Activated T-helper 2 cell treated with anti-CD3 and anti-CD28 coated beads, Interferon-gamma antibody, Interleukin-2, Interleukin-4, amounts not matched to agents 10 μg/mL and 5 μg/mL and 100 μg/mL, durations not matched to agents 14 hours and 24 hours and 36 hours (primary cell): Measurements from ENCODE around the gene AKAP1. TPM values are rescaled to one million over a fixed set of nuclear protein-coding genes. Genes with fewer than 3 reads are reported as not detected.

Experiments
- DNase-seq: peaks from one replicate; pipeline ENCODE4 v3.0.0; 2021; ENCODE audit warnings: low spot score
- H3K27ac Mint-ChIP-seq: one replicate; pipeline ENCODE4 v1.8.0; 2021; ENCODE audit warnings: mixed read lengths
- H3K27me3 Mint-ChIP-seq: one replicate; pipeline ENCODE4 v1.8.0; 2021; ENCODE audit warnings: low read depth, mixed read lengths
- H3K36me3 Mint-ChIP-seq: one replicate; pipeline ENCODE4 v1.8.0; 2021; ENCODE audit warnings: low read depth, mixed read lengths
- H3K4me1 Mint-ChIP-seq: one replicate; pipeline ENCODE4 v1.8.0; 2021; ENCODE audit warnings: low read depth, mixed read lengths
- H3K4me3 Mint-ChIP-seq: one replicate; pipeline ENCODE4 v1.8.0; 2021; ENCODE audit warnings: low read depth, mild to moderate bottlenecking, moderate library complexity, mixed read lengths
- H3K9me3 Mint-ChIP-seq: one replicate; pipeline ENCODE4 v1.8.0; 2021; ENCODE audit warnings: mixed read lengths
- intact Hi-C: fragments of 100-400 bp; cut with micrococcal nuclease; formaldehyde crosslinking; loops from one replicate; pipeline ENCODE4 v1.15.1; 2023
- total RNA-seq: library from RNA; stranded (reverse); gene quantifications from 2 replicates; pipeline ENCODE4 v1.2.3, GENCODE V29; 2022

AKAP1 gene
- total RNA-seq, 1 donor from 2014 or later, result 38.7 TPM

DNA sequence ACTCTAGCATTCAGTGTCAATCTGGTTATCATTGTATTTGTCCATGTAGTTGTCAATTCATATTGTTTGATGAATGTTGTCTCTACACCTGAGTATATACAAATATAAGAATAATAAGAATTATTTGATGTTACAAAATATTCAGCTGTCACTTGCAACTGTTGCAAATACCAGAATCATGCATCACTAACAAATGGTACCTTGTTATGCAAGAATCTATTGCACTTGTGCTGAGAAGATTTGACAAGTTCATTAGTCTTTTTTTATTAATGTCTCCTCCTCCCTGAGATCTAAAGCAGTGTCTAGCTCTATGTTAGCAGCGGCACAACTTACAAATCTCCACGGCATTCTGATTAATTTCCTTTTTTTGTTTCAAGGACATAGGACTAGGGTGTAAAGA lies 22.2 kb upstream of the AKAP1 start:
- intact Hi-C loops, result no loop called here
- H3K4me1 Mint-ChIP-seq, result no peaks in the 10 kb centered on the region
- no peak for DNase-seq
- H3K27ac Mint-ChIP-seq, result no peak overlapping the region
- peaks cover 10% of the 10 kb centered on the region for H3K27me3 Mint-ChIP-seq
- no peaks in the 10 kb centered on the region for H3K36me3 Mint-ChIP-seq
- H3K9me3 Mint-ChIP-seq, result no peaks in the 10 kb centered on the region
- no peak overlapping the region for H3K4me3 Mint-ChIP-seq

DNA sequence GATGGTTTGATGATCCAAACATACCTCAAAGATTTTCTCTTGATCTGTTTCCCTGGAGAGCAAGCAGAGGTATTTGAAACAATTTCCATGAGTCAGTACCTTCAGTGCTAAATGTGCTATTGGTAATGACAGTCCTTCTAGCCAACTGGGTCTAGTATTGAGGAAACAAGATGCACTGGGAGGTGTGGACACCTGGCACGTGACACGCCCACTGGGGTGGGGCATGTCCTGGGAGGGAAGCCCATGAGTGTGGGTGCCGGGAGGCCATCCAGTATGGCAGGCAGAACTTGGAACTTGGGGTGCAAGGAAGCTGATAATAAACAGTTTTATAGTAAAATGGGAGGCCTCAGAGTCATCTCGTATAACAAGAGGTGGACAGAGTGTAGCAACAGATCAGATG lies 17.9 kb upstream of the AKAP1 start:
- H3K4me3 Mint-ChIP-seq, result no peak overlapping the region

DNA sequence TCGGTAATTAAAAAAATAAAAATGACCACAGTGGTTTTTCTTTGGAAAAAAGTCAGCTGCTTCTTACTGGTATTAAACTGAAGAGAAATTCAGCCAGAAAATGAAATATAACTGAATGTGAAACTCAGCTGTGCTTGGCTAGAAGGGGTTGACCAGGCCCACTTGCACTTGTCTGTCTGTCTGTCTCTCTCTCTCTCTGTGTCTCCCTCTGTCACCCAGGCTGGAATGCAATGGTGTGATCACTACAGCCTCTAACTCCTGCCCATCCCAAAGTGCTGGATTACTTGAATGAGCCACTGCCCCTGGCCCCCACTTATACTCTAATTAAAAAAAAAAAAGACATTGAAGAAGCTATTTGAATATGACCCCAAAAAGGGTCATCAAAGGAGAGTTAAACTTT lies 17.3 kb upstream of the AKAP1 start:
- H3K27me3 Mint-ChIP-seq, result peaks cover 8% of the 10 kb centered on the region
- H3K36me3 Mint-ChIP-seq, result no peaks in the 10 kb centered on the region
- H3K4me1 Mint-ChIP-seq, result no peaks in the 10 kb centered on the region
- no peaks in the 10 kb centered on the region for H3K9me3 Mint-ChIP-seq
- intact Hi-C loops, result no loop called here
- H3K27ac Mint-ChIP-seq, result no peak overlapping the region
- no peak overlapping the region for H3K4me3 Mint-ChIP-seq
- DNase-seq, result no peak

More for the DNA sequence above, 17.9 kb upstream of the AKAP1 start:
- DNase-seq, result no peak
- H3K27me3 Mint-ChIP-seq, result peaks cover 9% of the 10 kb centered on the region
- H3K27ac Mint-ChIP-seq, result no peak overlapping the region
- H3K9me3 Mint-ChIP-seq, result no peaks in the 10 kb centered on the region
- no peaks in the 10 kb centered on the region for H3K4me1 Mint-ChIP-seq
- no peaks in the 10 kb centered on the region for H3K36me3 Mint-ChIP-seq
- intact Hi-C loops, result no loop called here

DNA sequence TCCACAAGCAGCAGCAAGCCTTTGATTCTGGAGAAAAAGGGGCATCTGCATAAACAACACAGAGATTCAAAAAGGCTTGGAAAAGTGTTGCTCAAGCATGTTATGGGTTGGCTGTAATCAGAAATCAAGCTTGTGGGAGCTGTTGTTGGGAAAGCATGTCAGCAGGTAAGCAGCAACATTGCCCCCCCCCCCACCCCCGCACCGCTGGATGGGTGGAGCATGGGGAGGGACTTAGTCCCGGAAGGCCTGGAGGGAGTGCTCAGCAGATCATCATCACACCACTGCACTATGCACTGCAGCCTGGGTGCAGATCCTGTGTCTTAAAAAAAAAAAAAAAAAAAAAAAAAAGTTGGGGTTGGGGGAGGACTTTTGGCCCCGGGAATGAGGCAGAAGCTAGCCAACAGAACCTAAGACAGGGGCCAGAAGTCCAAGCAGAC lies 16.8 kb upstream of the AKAP1 start:
- no peak overlapping the region for H3K4me3 Mint-ChIP-seq
- no peaks in the 10 kb centered on the region for H3K4me1 Mint-ChIP-seq
- H3K9me3 Mint-ChIP-seq, result no peaks in the 10 kb centered on the region
- H3K36me3 Mint-ChIP-seq, result no peaks in the 10 kb centered on the region
- intact Hi-C loops, result no loop called here
- peaks cover 4% of the 10 kb centered on the region for H3K27me3 Mint-ChIP-seq
- H3K27ac Mint-ChIP-seq, result no peak overlapping the region
- no peak for DNase-seq

DNA sequence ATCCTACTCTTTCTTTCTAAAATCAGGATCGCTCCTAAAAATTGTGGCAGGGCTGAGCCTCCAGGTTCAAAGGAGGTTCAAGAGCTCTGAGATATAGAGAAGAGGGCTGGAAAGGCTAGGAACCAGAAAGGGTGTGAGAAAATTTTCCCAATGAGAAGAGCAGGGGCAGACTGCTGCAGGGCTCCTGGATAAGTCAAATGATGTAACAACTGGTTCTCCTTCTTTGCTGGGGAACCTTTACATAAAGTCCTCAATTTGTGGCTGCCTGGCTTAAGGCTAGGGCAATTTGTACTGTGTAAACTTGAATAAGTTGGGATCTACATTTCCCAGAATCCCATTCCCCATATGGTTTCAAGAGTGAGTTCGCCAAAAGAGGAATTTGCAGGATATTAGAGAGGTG lies 16.3 kb upstream of the AKAP1 start:
- no peak for DNase-seq
- intact Hi-C loops, result no loop called here
- H3K4me3 Mint-ChIP-seq, result no peak overlapping the region
- H3K9me3 Mint-ChIP-seq, result no peaks in the 10 kb centered on the region
- H3K4me1 Mint-ChIP-seq, result no peaks in the 10 kb centered on the region
- peaks cover 2% of the 10 kb centered on the region for H3K27me3 Mint-ChIP-seq
- no peaks in the 10 kb centered on the region for H3K36me3 Mint-ChIP-seq
- H3K27ac Mint-ChIP-seq, result no peak overlapping the region

DNA sequence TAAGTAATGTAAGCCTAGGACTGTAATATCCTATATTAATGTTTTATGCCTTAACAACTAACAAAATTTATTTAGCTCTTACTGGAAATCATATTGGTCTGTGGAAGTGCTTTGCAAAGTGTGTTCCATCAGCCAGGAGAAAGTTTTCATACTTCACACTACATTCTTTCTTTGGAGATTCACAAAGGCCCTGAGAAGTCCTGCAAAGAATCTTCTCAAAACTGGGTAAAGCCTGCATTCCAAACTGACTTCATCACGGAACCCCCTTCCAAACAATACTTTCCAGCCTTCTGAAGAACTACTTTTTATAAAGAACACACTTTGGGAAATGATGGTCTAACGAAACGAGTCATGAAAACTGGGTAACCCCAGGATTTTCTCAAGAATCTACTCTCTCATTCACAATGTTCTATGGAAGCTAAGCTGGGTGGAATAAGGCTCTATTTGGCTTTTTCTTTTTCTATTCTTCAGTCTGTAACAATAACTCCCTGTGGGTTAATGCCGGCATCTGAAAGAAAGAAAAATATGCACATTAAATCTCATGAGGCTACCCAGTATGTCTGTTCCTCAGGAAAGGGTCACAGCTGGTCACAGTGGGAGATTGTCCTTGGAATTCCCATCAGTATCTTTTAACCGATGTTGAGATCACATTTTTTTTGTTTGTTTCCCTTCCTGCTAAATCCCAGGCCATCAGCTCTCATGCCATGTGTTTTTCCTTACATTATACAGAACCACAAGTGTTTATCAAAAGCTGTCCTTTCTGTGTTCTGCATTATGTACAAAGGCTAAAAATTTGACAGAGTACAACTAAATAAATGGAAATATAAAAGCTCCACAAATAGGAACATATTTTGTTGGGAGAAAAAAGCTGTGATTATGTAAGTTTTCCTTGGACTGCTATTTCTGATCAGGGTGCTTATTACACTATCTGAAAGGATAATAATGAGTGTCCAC lies 12.8 kb upstream of the AKAP1 start:
- no peak for DNase-seq
- H3K27me3 Mint-ChIP-seq, result peaks cover 17% of the 10 kb centered on the region
- H3K4me3 Mint-ChIP-seq, result no peak overlapping the region
- intact Hi-C loops, result no loop called here
- H3K27ac Mint-ChIP-seq, result no peak overlapping the region
- H3K4me1 Mint-ChIP-seq, result no peaks in the 10 kb centered on the region
- no peaks in the 10 kb centered on the region for H3K36me3 Mint-ChIP-seq
- H3K9me3 Mint-ChIP-seq, result no peaks in the 10 kb centered on the region

DNA sequence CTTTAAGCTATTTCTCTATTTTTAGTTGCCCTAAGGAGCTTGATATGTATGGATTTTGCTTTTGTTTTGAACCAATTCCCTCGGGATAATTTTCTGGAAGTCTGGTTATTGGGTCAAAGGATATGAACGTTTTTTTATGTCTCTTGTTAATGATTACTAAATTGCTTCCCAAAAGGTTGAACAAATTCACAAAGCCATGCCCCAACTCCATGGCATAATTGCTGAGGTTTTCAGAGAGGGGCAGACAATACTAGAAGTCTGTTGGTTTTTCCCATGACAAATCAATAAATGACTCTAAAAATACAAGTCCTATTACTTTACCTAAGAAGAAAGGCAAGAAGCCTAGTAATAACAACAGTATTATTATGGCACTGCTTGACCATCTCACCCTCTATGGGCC lies 11.4 kb upstream of the AKAP1 start:
- Mint-ChIP-seq H3K27me3 (peaks cover 19% of the 10 kb centered on the region), H3K4me1 (no peaks in the 10 kb centered on the region), H3K27ac (no peak overlapping the region), H3K9me3 (no peaks in the 10 kb centered on the region), H3K36me3 (no peaks in the 10 kb centered on the region), H3K4me3 (no peak overlapping the region)
- DNase-seq, result no peak
- intact Hi-C loops, result no loop called here

DNA sequence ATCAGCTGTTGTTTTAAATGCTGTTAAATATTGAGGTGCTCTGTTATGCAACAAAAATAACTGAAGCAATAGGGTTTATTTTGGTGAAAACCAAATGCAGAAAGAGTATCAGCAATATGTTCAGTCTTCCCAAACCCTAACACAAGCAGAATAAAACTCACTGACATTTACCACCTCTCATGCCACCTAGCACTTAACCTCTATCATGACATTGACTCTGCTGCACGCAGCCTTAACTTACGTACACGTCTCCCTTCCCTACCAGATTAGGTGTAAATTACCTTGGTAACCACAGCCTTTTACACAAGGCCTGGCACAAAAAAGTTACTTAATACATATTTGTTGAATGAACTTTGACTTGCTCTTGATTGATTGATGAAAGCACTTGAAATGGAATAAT lies 9.9 kb upstream of the AKAP1 start:
- Mint-ChIP-seq H3K27ac (no peak overlapping the region), H3K27me3 (peaks cover 22% of the 10 kb centered on the region), H3K9me3 (no peaks in the 10 kb centered on the region), H3K4me3 (no peak overlapping the region), H3K4me1 (no peaks in the 10 kb centered on the region), H3K36me3 (no peaks in the 10 kb centered on the region)
- intact Hi-C loops, result no loop called here
- DNase-seq, result no peak

DNA sequence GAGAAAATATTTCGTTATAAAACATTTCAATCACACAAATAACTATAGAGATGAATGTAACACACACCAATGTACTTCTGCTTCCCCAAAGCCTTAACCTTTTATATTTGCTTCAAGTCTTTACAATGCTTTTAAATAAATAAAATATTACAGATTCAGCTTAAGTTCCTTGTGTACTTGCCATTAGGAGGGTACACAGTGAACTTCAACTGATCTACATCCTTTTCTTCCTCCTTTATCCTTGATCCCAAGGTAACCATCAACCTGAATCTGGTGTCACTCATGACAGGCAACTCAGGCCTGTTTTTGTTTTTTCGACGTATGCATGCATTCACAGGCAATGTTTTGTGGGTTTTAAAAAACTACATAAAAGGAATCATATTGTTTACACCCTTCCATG lies 9.3 kb upstream of the AKAP1 start:
- intact Hi-C loops, result no loop called here
- H3K36me3 Mint-ChIP-seq, result no peaks in the 10 kb centered on the region
- H3K27ac Mint-ChIP-seq, result no peak overlapping the region
- H3K9me3 Mint-ChIP-seq, result no peaks in the 10 kb centered on the region
- H3K4me1 Mint-ChIP-seq, result peaks cover 4% of the 10 kb centered on the region
- H3K27me3 Mint-ChIP-seq, result peaks cover 26% of the 10 kb centered on the region
- DNase-seq, result no peak
- H3K4me3 Mint-ChIP-seq, result no peak overlapping the region

DNA sequence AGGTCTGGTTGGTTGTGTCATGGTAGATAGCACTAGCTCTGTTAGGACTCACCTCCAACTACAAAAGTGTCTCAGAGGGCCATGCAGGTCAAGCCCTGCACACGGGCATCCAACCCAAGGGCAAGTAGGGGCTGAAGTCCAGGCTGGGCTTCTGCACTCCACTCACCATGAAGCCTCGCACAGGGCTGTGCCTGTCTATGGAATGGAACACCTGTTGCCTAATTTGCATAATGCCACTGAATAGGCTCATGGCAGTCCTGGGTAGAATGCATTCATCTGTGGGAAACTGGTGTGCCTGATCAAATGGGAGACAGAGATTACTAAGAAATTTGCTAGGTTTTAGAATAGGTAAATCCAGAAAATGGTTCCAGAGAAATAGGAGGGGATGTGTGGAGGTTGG lies 8.0 kb upstream of the AKAP1 start:
- Mint-ChIP-seq H3K9me3 (no peaks in the 10 kb centered on the region), H3K27me3 (peaks cover 30% of the 10 kb centered on the region), H3K4me1 (peaks cover 5% of the 10 kb centered on the region), H3K36me3 (no peaks in the 10 kb centered on the region), H3K4me3 (no peak overlapping the region), H3K27ac (no peak overlapping the region)
- DNase-seq, result no peak
- intact Hi-C loops, result no loop called here

DNA sequence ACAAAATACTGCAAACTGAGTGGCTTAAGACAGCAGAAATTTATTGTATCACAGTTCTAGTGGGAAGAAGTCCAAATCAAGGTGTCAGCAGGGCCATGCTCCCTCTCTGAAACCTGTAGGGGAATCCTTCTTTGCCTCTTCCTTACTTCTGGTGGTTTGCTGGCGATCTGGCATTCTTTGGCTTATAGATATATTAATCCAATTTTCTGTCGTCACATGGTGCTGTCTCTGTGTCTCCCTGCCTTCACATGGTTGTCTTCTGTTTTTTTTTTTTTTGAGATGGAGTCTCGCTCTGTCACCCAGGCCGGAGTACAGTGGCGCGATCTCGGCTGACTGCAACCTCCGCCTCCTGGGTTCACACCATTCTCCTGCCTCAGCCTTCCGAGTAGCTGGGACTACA lies 6.8 kb upstream of the AKAP1 start:
- no peak overlapping the region for H3K4me3 Mint-ChIP-seq
- H3K27ac Mint-ChIP-seq, result no peak overlapping the region
- intact Hi-C loops, result no loop called here
- H3K27me3 Mint-ChIP-seq, result peaks cover 30% of the 10 kb centered on the region
- no peak for DNase-seq
- H3K4me1 Mint-ChIP-seq, result peaks cover 11% of the 10 kb centered on the region
- no peaks in the 10 kb centered on the region for H3K36me3 Mint-ChIP-seq
- no peaks in the 10 kb centered on the region for H3K9me3 Mint-ChIP-seq

DNA sequence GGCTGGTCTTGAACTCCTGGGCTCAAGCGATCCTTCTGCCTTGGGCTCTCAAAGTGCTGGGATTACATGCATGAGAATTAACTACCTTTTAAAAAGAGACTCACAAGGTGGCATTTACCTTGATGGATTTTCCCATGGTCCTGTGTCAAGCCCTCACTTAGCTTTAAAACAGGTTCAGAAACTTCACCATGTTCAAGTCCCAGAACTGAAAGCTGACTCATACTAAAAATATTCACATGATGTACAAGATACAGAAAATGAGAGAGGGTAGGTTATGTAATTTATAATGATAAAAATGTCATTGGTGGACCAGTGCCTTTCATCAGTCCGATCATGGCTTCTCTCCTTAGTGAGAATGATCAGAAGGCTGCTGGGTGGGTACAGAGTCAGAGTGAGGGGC lies 4.3 kb upstream of the AKAP1 start:
- Mint-ChIP-seq H3K4me3 (no peak overlapping the region), H3K9me3 (no peaks in the 10 kb centered on the region), H3K4me1 (peaks cover 16% of the 10 kb centered on the region), H3K27me3 (peaks cover 24% of the 10 kb centered on the region), H3K36me3 (no peaks in the 10 kb centered on the region), H3K27ac (no peak overlapping the region)
- intact Hi-C loops, result no loop called here
- DNase-seq, result no peak

DNA sequence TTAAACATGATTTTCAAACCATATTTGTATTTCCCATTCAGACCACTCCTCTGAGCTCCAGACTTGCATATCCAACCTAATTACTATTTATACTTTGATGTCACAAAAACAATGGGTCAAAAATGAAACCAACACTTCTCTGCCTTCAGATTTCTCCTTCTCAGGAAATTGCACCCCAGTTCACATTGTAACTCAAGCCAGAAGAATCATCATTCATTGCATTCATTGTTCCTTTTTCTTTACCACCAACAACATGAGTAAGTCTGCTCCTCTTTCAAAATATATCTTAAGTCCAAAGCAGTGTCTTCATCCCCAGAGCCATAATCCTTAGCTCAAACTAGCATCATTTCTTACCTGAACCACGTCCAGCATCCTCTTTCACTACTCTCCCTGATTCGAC lies 2.6 kb upstream of the AKAP1 start:
- DNase-seq, result no peak
- H3K36me3 Mint-ChIP-seq, result peaks cover 8% of the 10 kb centered on the region
- H3K9me3 Mint-ChIP-seq, result no peaks in the 10 kb centered on the region
- peaks cover 15% of the 10 kb centered on the region for H3K27me3 Mint-ChIP-seq
- H3K4me1 Mint-ChIP-seq, result peaks cover 25% of the 10 kb centered on the region
- H3K4me3 Mint-ChIP-seq, result no peak overlapping the region
- no peak overlapping the region for H3K27ac Mint-ChIP-seq
- intact Hi-C loops, result no loop called here
